ENCODE measurements around the gene PSD4. TPM values are rescaled to one million over a fixed set of nuclear protein-coding genes. Genes with fewer than 3 reads are reported as not detected.

PSD4 gene
- total and polyA plus RNA-seq, 2 of the 8 experiments (the other 6 are each of a cell fraction or from before 2014, with no cell fraction given): 0.53 to 1.2 TPM

DNA sequence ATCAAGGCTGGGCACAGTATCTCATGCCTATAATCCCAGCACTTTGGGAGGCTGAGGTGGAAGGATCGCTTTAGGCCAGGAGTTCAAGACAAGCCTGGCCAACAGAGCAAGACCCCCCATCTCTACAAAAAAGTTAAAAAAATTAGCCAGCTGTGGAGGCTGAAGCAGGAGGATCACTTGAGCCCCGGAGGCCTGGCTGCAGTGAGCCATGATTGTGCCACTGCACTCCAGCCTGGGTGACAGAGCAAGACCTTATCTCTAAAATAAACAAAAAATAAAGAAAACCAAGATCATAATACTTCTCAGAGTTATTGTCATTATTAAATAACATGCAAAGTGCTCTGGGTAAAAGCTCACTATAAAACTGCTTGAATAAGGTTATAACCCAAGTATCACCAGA, 31.5 kb upstream of the PSD4 start:
- POLR2A ChIA-PET (ENCODE audit: partially characterized antibody): interaction anchor here (1.3 kb wide), 1 partner anchor 56 kb away, joined by 3 read pairs; no protein-coding TSS in a partner anchor
- no peak overlapping the region for H3K4ac ChIP-seq (replicated peaks; ENCODE audit: insufficient read length, low read depth, low read length)
- H3K27me3 ChIP-seq (replicated peaks in 1 of 4; ENCODE audit: control insufficient read depth in 3 of 4, extremely low read depth in 1 of 4, insufficient read depth in 3 of 4, low read length in 3 of 4): no peaks in the 10 kb centered on the region
- H2AK5ac ChIP-seq (ENCODE audit: low read depth, low read length): no peak overlapping the region
- no peak for DNase-seq (ENCODE audit: low read depth in 1 of 2, low spot score in 2 of 2)
- no peak for FAIRE-seq
- no peak overlapping the region for H2BK120ac ChIP-seq (replicated peaks; ENCODE audit: low read depth, low read length)
- WGBS, 2 experiments (ENCODE audit: extremely low coverage in 1 of 2, insufficient coverage in 1 of 2, insufficient read length in 1 of 2, insufficient replicate concordance in 2 of 2, low coverage in 1 of 2, low lambda C conversion rate in 2 of 2, missing lambda C conversion rate in 1 of 2): 86% methylated on average over 2 of the region's 2 CpGs; no CpG with 5 or more reads in 1 of the 2 experiments
- H4K20me1 ChIP-seq (replicated peaks in 1 of 2; ENCODE audit: control insufficient read depth in 1 of 2, insufficient read depth in 2 of 2, low read length in 2 of 2): no peaks in the 10 kb centered on the region
- no peak overlapping the region for H2BK20ac ChIP-seq (ENCODE audit: low read length)
- no peaks in the 10 kb centered on the region for H3K79me1 ChIP-seq (ENCODE audit: low read depth, low read length)
- H3K9me3 ChIP-seq (ENCODE audit: insufficient read depth in 2 of 2, low read depth in 1 of 2, low read length in 1 of 2): no peaks in the 10 kb centered on the region
- H4K5ac ChIP-seq (ENCODE audit: insufficient read length, low read depth, low read length): no peak overlapping the region
- no peak overlapping the region for H2AFZ ChIP-seq (ENCODE audit: low read length)
- no peak for TF ChIP-seq RBBP5 (IDR thresholded peaks at IDR 0.05; ENCODE audit: borderline replicate concordance, low read depth, low read length)
- no peak for TF ChIP-seq MAFK (IDR thresholded peaks at IDR 0.05; ENCODE audit: low read depth, low read length)
- no peak for TF ChIP-seq CHD2 (IDR thresholded peaks at IDR 0.05; ENCODE audit: low read length)
- no peak for TF ChIP-seq CHD1 (IDR thresholded peaks at IDR 0.05; ENCODE audit: low read depth, low read length)
- no peak for TF ChIP-seq KDM5A (IDR thresholded peaks at IDR 0.05; ENCODE audit: low read length)
- H3K4me1 ChIP-seq (replicated peaks in 1 of 4; ENCODE audit: control insufficient read depth in 3 of 4, insufficient read depth in 4 of 4, low read length in 3 of 4): no peaks in the 10 kb centered on the region
- no peak overlapping the region for H2BK5ac ChIP-seq (ENCODE audit: low read depth, low read length)
- H3K56ac ChIP-seq (replicated peaks; ENCODE audit: insufficient read length, low read depth, low read length): no peak overlapping the region
- no peaks in the 10 kb centered on the region for H3K36me3 ChIP-seq (ENCODE audit: control insufficient read depth in 2 of 4, insufficient read depth in 4 of 4, low read length in 3 of 4)
- no peak overlapping the region for H3K4me3 ChIP-seq (ENCODE audit: extremely low read depth in 1 of 4, insufficient read depth in 2 of 4, low read depth in 3 of 4, low read length in 4 of 4)
- H3K23me2 ChIP-seq (ENCODE audit: low read depth, low read length): no peaks in the 10 kb centered on the region
- no peak overlapping the region for H3K18ac ChIP-seq (ENCODE audit: extremely low read depth, low read length)
- no peak overlapping the region for H3K9ac ChIP-seq (replicated peaks in 1 of 4; ENCODE audit: extremely low read depth in 1 of 4, low read depth in 3 of 4, low read length in 3 of 4)
- no peak overlapping the region for H3K27ac ChIP-seq (ENCODE audit: low read depth, low read length)
- no peak overlapping the region for H3K23ac ChIP-seq (ENCODE audit: insufficient read length)
- H3K79me2 ChIP-seq (ENCODE audit: control insufficient read depth in 1 of 2, insufficient read depth in 2 of 2, low read length in 2 of 2): no peaks in the 10 kb centered on the region
- no peak overlapping the region for H2BK15ac ChIP-seq (ENCODE audit: low read length)
- CTCF ChIA-PET (ENCODE audit: partially characterized antibody): interaction anchor here (0.9 to 12.3 kb wide), 11 partner anchors 15 to 82 kb away, joined by 3 to 253 read pairs (median 9); partner anchors contain the start of gene PSD4
- H3K14ac ChIP-seq (ENCODE audit: insufficient read length): no peak overlapping the region
- no peak overlapping the region for H3K4me2 ChIP-seq (ENCODE audit: insufficient read depth in 1 of 2, low read depth in 2 of 2, low read length in 2 of 2)
- no peak overlapping the region for H4K8ac ChIP-seq (ENCODE audit: extremely low read depth, insufficient read depth, low read length)
- H2BK12ac ChIP-seq (ENCODE audit: low read depth, low read length): no peak overlapping the region
- no peak overlapping the region for H4K91ac ChIP-seq (replicated peaks; ENCODE audit: insufficient read length, low read length)
